Neuronal stem cell (in vitro differentiated cells): ENCODE measurements around the gene CACNA2D4.

Source experiments
- DNase-seq: peaks from one replicate; pipeline ENCODE4 v3.0.0-alpha.2; 2013; ENCODE audit warnings: low spot score
- H2AFZ ChIP-seq: one replicate; pipeline ENCODE4 v1.6.1; 2013; ENCODE audit warnings: mild to moderate bottlenecking, low read length, inconsistent platforms
- H2AK5ac ChIP-seq: 2 replicates; pipeline ENCODE4 v1.6.1; 2013; ENCODE audit warnings: low read depth, mild to moderate bottlenecking, inconsistent platforms, low read length, moderate library complexity, mixed read lengths
- H2BK120ac ChIP-seq: 2 replicates; pipeline ENCODE4 v1.6.1; 2013; ENCODE audit warnings: low read depth, mild to moderate bottlenecking, inconsistent platforms, low read length, moderate library complexity, mixed read lengths
- H2BK12ac ChIP-seq: one replicate; pipeline ENCODE4 v1.6.1; 2013; ENCODE audit warnings: low read length, inconsistent platforms
- H2BK15ac ChIP-seq: 2 replicates; pipeline ENCODE4 v1.6.1; 2013; ENCODE audit warnings: mild to moderate bottlenecking, low read length, inconsistent platforms, mixed read lengths
- H2BK5ac ChIP-seq: one replicate; pipeline ENCODE4 v1.6.1; 2013; ENCODE audit warnings: inconsistent platforms, mild to moderate bottlenecking, low read length, moderate library complexity
- H3K14ac ChIP-seq: one replicate; pipeline ENCODE4 v1.6.1; 2013; ENCODE audit warnings: low read length, inconsistent platforms
- H3K18ac ChIP-seq: 2 replicates; pipeline ENCODE4 v1.6.1; 2013; ENCODE audit warnings: low read length, inconsistent platforms
- H3K23ac ChIP-seq: 2 replicates; pipeline ENCODE4 v1.6.1; 2013; ENCODE audit warnings: low read depth, mild to moderate bottlenecking, mixed read lengths, low read length, inconsistent platforms; ENCODE audit not compliant: poor library complexity
- H3K27ac ChIP-seq: replicated peaks from 3 replicates; pipeline ENCODE4 v1.5.1; 2013; ENCODE audit warnings: low read length, inconsistent platforms
- H3K27me3 ChIP-seq, 3 experiments: 2 replicates each; pipeline ENCODE4 v1.6.1; 2013; ENCODE audit warnings: low read length in 3 of 3, mild to moderate bottlenecking in 2 of 3, inconsistent platforms in 1 of 3, low read depth in 1 of 3, mixed read lengths in 1 of 3, moderate library complexity in 1 of 3; ENCODE audit not compliant: control insufficient read depth in 3 of 3, insufficient read depth in 3 of 3
- H3K36me3 ChIP-seq, 2 donors: replicated peaks in 1 of 2; 2 replicates each; pipeline ENCODE4 v1.6.1; 2013; ENCODE audit warnings: low read length in 2 of 2; ENCODE audit not compliant: control insufficient read depth in 2 of 2, insufficient read depth in 2 of 2
- H3K4ac ChIP-seq: 2 replicates; pipeline ENCODE4 v1.6.1; 2013; ENCODE audit warnings: inconsistent platforms, mild to moderate bottlenecking, low read length, moderate library complexity
- H3K4me1 ChIP-seq, 2 donors: 1 replicate in 1 of 2; 2 replicates in 1 of 2; pipeline ENCODE4 v1.6.1; 2013; ENCODE audit warnings: low read length in 2 of 2, low read depth in 1 of 2; ENCODE audit not compliant: control insufficient read depth in 2 of 2, insufficient read depth in 1 of 2
- H3K4me2 ChIP-seq: one replicate; pipeline ENCODE4 v1.6.1; 2013; ENCODE audit warnings: mild to moderate bottlenecking, low read length, inconsistent platforms; ENCODE audit not compliant: insufficient read depth, poor library complexity, severe bottlenecking
- H3K4me3 ChIP-seq, 2 donors: 2 replicates each; pipeline ENCODE4 v1.5.1; 2013; ENCODE audit warnings: low read length in 2 of 2, mild to moderate bottlenecking in 2 of 2, inconsistent platforms in 1 of 2, moderate library complexity in 1 of 2
- H3K79me1 ChIP-seq: one replicate; pipeline ENCODE4 v1.6.1; 2013; ENCODE audit warnings: low read depth, mild to moderate bottlenecking, inconsistent platforms, low read length, moderate library complexity
- H3K9ac ChIP-seq: one replicate; pipeline ENCODE4 v1.6.1; 2013; ENCODE audit warnings: mild to moderate bottlenecking, low read depth, low read length, inconsistent platforms; ENCODE audit not compliant: poor library complexity
- H3K9me3 ChIP-seq, 2 donors: replicated peaks in 1 of 2; 2 replicates each; pipeline versions ENCODE3 to v1.6.1; 2013; ENCODE audit warnings: low read length in 2 of 2, mild to moderate bottlenecking in 2 of 2, inconsistent platforms in 1 of 2, low read depth in 1 of 2, mixed read lengths in 1 of 2, moderate library complexity in 1 of 2; ENCODE audit not compliant: control insufficient read depth in 2 of 2, insufficient read depth in 1 of 2
- H4K8ac ChIP-seq: one replicate; pipeline ENCODE4 v1.6.1; 2013; ENCODE audit warnings: low read depth, mild to moderate bottlenecking, inconsistent platforms, low read length, moderate library complexity
- H4K91ac ChIP-seq: one replicate; pipeline ENCODE4 v1.6.1; 2013; ENCODE audit warnings: low read length, low read depth, mild to moderate bottlenecking, inconsistent platforms; ENCODE audit not compliant: poor library complexity
- WGBS, 2 donors: extraction: QIAGEN DNeasy Blood & Tissue Kit; methylation state at CpG; one replicate each; pipeline ENCODE4 v1.1.7; 2013; ENCODE audit warnings: missing lambda C conversion rate in 2 of 2, mixed read lengths in 1 of 2; ENCODE audit not compliant: insufficient read length in 2 of 2, insufficient replicate concordance in 1 of 2; ENCODE audit errors: extremely low coverage in 2 of 2; 5-methylcytosine and 5-hydroxymethylcytosine counted together

CACNA2D4 gene

GRCh38 chr12:1833596-1834028, 84.8 kb downstream of the CACNA2D4 start:
- H3K14ac ChIP-seq, result no peak overlapping the region
- no peak overlapping the region for H3K4ac ChIP-seq
- no peak overlapping the region for H2BK120ac ChIP-seq
- no peak overlapping the region for H2BK15ac ChIP-seq
- H3K4me3 ChIP-seq, result no peak overlapping the region
- peak overlapping the region; percentile 30 for H3K18ac ChIP-seq
- no peaks in the 10 kb centered on the region for H3K9me3 ChIP-seq
- H3K36me3 ChIP-seq, result no peaks in the 10 kb centered on the region
- no peak overlapping the region for H4K8ac ChIP-seq
- H3K27me3 ChIP-seq, result peaks cover 0 to 65% (median 14%) of the 10 kb centered on the region in 3 experiments
- no peak overlapping the region for H2AK5ac ChIP-seq
- H3K23ac ChIP-seq, result no peak overlapping the region
- H3K9ac ChIP-seq, result no peak overlapping the region
- H3K4me1 ChIP-seq, result peaks cover 14 to 20% of the 10 kb centered on the region in 2 donors
- no peak overlapping the region for H4K91ac ChIP-seq
- no peak overlapping the region for H2BK12ac ChIP-seq
- no peak overlapping the region for H3K27ac ChIP-seq
- no peak overlapping the region for H2BK5ac ChIP-seq
- H3K4me2 ChIP-seq, result no peak overlapping the region
- DNase-seq, result no peak
- no CpG with 5 or more reads among the region's 10 CpGs for WGBS, 2 donors
- no peak overlapping the region for H2AFZ ChIP-seq
- no peaks in the 10 kb centered on the region for H3K79me1 ChIP-seq

- Histone ChIP-seq H2BK15ac (no peak overlapping the region), H3K9ac (no peak overlapping the region), H3K23ac (no peak overlapping the region), H3K79me1 (no peaks in the 10 kb centered on the region), H2AFZ (no peak overlapping the region), H2AK5ac (no peak overlapping the region), H2BK120ac (no peak overlapping the region), H3K27me3 (peaks cover 0 to 70% (median 14%) of the 10 kb centered on the region in 3 experiments), H3K4me1 (peaks cover 8 to 15% of the 10 kb centered on the region in 2 donors), H3K27ac (no peak overlapping the region), H4K8ac (no peak overlapping the region), H3K4ac (no peak overlapping the region), H2BK5ac (no peak overlapping the region), H3K4me3 (no peak overlapping the region), H3K4me2 (no peak overlapping the region), H2BK12ac (no peak overlapping the region), H3K9me3 (no peaks in the 10 kb centered on the region), H3K18ac (peak overlapping the region; percentile 29), H3K14ac (no peak overlapping the region), H4K91ac (no peak overlapping the region), H3K36me3 (no peaks in the 10 kb centered on the region)
- no CpG with 5 or more reads among the region's 17 CpGs for WGBS, 2 donors
- no peak for DNase-seq
Measured at GRCh38 chr12:1832801-1833595, 85.5 kb downstream of the CACNA2D4 start.

- Histone ChIP-seq H3K4me2 (no peak overlapping the region), H3K14ac (no peak overlapping the region), H3K27ac (no peak overlapping the region), H3K4ac (no peak overlapping the region), H2BK12ac (no peak overlapping the region), H3K4me1 (peaks cover 4 to 7% of the 10 kb centered on the region in 2 donors), H2AFZ (no peak overlapping the region), H3K79me1 (no peaks in the 10 kb centered on the region), H3K18ac (no peak overlapping the region), H3K23ac (no peak overlapping the region), H2BK120ac (no peak overlapping the region), H3K4me3 (peak overlapping the region in 1 of 2 donors; percentile 5), H3K9me3 (no peaks in the 10 kb centered on the region), H3K27me3 (peaks cover 0 to 72% (median 14%) of the 10 kb centered on the region in 3 experiments), H2BK5ac (no peak overlapping the region), H3K36me3 (no peaks in the 10 kb centered on the region), H4K8ac (no peak overlapping the region), H3K9ac (no peak overlapping the region), H2BK15ac (no peak overlapping the region), H4K91ac (no peak overlapping the region), H2AK5ac (no peak overlapping the region)
- DNase-seq, result peak; percentile 80
- WGBS, 2 donors, result no CpG with 5 or more reads among the region's 34 CpGs
Measured at GRCh38 chr12:1830981-1831963, 87.2 kb downstream of the CACNA2D4 start.
